Right ventricle myocardium superior (tissue), 1 donor: ENCODE data around the gene CKM. TPM values are rescaled to one million over a fixed set of nuclear protein-coding genes. Genes with fewer than 3 reads are reported as not detected.

ENCODE experiments used
- ATAC-seq: fragments of 200-7000 bp; cut with Tn5 transposase; one replicate; pipeline ENCODE4 v1.9.1; 2020; ENCODE audit warnings: mild to moderate bottlenecking; ENCODE audit not compliant: poor library complexity
- DNase-seq: peaks from one replicate; pipeline ENCODE4 v3.0.0-alpha.2; 2020
- intact Hi-C: fragments of 100-400 bp; cut with DNase I; formaldehyde crosslinking; loops from one replicate; pipeline ENCODE4 v1.11.2; 2022
- total RNA-seq: library from RNA; stranded (reverse); fragmentation: NEBNext Ultra II Directional; extraction: Animal tissue kit (Norgen Biotek cat#: 25700); gene quantifications from one replicate; pipeline ENCODE4 v1.2.1, GENCODE V29; 2021
- donor health status: DM: no; HTN: yes; CAD: no; lungs with severe emphysema.

Gene CKM
- total RNA-seq, 1 donor from 2014 or later = 6,434 TPM

- intact Hi-C loops = no loop called here
- DNase-seq (no peak), ATAC-seq (no peak)
Measured at GRCh38 chr19:45303269-45304060, 19.2 kb downstream of the CKM start.

DNA sequence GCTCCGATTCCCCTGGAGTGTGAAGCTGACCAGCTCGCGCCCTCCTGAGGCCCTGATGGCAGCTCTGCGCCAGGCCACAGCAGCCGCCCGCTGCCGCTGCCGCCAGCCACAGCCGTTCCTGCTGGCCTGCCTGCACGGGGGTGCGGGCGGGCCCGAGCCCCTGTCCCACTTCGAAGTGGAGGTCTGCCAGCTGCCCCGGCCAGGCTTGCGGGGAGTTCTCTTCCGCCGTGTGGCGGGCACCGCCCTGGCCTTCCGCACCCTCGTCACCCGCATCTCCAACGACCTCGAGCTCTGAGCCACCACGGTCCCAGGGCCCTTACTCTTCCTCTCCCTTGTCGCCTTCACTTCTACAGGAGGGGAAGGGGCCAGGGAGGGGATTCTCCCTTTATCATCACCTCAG is 20.3 kb downstream of the CKM start:
- DNase-seq = no peak
- ATAC-seq = no peak
- intact Hi-C loops = no loop called here

GRCh38 chr19:45299719-45300118 is 23.0 kb downstream of the CKM start:
- intact Hi-C loops = no loop called here
- ATAC-seq = no peak
- DNase-seq = no peak

GRCh38 chr19:45298264-45298663 is 24.4 kb downstream of the CKM start:
- intact Hi-C loops = no loop called here
- no peak for DNase-seq
- ATAC-seq = no peak

DNA sequence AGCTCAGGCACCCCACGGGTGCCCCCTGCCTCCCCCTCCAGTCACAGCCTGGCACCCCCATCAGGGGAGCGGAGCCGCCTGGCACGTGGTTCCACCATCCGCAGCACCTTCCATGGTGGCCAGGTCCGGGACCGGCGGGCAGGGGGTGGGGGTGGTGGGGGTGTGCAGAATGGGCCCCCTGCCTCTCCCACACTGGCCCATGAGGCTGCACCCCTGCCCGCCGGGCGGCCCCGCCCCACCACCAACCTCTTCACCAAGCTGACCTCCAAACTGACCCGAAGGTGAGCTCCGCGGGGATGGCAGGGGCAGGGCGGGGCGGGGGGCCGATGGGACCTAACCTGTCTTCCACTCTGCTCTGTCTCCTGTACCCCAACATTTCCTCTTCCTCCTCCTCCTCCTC is 25.0 kb downstream of the CKM start:
- DNase-seq (no peak), ATAC-seq (no peak)
- intact Hi-C loops = no loop called here

- DNase-seq (no peak), ATAC-seq (no peak)
- intact Hi-C loops = no loop called here
Measured at GRCh38 chr19:45296355-45296754, 26.3 kb downstream of the CKM start.

GRCh38 chr19:45295873-45296272 is 26.8 kb downstream of the CKM start:
- intact Hi-C loops = no loop called here
- no peak for DNase-seq
- ATAC-seq = no peak

DNA sequence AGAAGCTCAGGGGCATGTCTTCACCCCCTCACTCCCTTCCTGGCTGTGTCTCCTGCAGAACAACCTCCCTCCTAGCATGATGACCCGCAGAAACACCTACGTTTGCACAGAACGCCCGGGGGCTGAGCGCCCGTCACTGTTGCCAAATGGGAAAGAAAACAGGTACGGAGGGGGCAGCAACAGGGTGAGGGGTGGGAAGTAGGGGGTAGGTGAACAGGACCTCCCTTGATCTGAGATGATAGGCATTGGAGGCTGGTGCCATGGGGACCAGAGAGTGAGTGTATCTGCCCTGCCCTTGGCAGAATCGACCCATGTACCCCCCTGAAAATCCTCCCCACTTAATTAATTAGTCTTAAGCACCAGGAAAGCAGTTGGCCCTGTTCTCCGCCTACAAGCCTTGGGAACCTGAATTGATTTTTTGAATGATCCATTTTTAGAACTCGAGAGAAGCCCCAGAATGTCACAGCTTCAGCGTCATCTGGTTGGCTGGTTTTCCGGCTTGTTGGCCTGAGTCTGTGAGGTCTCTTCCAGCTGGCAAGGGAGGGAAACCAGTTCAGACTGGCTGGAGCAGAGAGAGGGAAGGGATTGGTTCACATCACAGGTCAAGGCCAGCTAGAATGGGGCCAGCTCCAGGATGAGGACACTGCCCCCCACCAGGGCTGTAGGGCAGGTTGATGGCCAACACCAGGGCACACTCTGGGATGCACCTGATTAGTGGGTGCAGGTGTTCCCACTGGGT is 28.2 kb downstream of the CKM start:
- intact Hi-C loops = no loop called here
- DNase-seq (peak; percentile 73), ATAC-seq (peak; percentile 90)

DNA sequence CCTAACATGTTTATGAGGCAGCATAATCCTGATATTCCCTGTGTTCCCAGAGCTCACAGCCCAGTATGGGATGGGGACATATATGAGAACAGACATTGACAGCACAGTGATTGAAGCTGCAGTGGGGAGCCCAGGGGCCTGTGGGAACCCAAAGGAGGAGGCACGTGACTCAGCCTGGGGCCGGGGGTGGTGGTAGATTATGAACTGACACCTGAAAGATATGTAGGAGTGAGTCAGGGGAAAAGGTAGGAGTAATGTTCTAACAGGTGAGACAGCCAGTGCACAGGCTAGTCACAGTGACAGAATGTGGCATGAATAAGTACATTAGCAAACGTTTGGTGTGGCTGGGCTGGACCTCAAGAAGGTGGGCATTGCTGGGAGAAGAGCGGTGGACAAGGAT is 29.0 kb downstream of the CKM start:
- intact Hi-C loops = no loop called here

GRCh38 chr19:45291834-45292233 is 30.8 kb downstream of the CKM start:
- ATAC-seq (no peak), DNase-seq (no peak)
- intact Hi-C loops = no loop called here

More for the DNA sequence above, 29.0 kb downstream of the CKM start:
- no peak for ATAC-seq
- DNase-seq = no peak

DNA sequence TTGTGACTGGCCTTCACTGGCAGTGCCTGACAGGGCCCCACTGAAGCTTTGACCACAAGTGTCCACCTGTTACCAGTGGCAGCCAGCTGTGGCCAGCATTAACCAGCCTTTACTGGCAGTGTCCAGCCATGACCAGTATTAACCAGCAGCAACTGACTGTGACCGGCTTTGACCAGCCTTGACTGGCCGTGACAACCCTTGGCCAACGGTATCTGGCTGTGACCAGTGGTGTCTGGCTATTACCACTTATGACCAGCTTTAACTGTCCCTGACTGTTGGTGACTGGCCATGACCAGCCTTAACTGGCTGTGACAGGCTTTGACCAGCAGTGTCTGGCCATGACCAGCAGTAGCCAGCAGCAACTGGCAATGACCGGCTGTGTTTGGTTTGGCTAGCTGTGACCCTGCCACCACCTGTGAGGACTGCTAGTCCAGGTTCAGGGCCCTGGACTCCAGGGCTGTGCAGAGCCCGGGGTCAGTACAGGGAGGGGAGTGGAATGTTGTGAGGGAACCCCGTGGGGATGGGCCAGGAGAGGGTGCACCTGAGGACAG is 32.2 kb downstream of the CKM start:
- no peak for DNase-seq
- intact Hi-C loops = no loop called here
- ATAC-seq = no peak

- intact Hi-C loops = no loop called here
- no peak for ATAC-seq
Measured at GRCh38 chr19:45283443-45284033, 39.1 kb downstream of the CKM start.

GRCh38 chr19:45280471-45280961 is 42.2 kb downstream of the CKM start:
- no peak for DNase-seq
- ATAC-seq = no peak
- intact Hi-C loops = no loop called here

More at GRCh38 chr19:45283443-45284033, 39.1 kb downstream of the CKM start:
- DNase-seq = no peak

DNA sequence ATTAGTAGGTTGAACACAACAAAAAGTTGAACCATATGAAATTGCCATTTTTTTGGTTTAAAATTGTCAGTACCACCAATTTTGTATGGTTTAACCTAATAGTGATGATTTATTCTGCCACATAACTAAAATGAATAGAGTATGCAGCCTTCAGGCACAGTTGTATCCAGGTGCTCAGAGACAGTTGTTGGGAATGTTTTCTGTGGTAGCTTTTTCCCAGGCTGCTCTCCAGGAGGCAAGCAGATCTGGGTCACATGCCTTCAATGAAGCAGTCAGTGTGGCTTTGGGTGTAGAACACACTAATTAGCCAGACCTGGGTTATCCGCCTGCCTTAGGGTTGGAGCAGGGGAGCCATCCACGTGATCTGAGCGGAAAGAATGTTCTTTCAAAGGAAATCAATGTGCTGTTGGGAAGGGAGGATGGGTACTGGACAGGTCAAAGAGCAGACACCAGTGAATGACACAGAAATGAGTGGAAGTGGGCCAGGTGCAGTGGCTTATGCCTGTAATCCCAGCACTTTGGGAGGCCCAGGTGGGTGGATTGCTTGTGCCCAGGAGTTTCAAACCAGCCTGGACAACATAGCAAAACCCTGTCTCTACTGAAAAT is 43.0 kb downstream of the CKM start:
- intact Hi-C loops = no loop called here
- no peak for ATAC-seq

GRCh38 chr19:45278087-45278486 is 44.6 kb downstream of the CKM start:
- no peak for ATAC-seq
- DNase-seq = no peak
- intact Hi-C loops = no loop called here

More for the DNA sequence above, 43.0 kb downstream of the CKM start:
- no peak for DNase-seq

DNA sequence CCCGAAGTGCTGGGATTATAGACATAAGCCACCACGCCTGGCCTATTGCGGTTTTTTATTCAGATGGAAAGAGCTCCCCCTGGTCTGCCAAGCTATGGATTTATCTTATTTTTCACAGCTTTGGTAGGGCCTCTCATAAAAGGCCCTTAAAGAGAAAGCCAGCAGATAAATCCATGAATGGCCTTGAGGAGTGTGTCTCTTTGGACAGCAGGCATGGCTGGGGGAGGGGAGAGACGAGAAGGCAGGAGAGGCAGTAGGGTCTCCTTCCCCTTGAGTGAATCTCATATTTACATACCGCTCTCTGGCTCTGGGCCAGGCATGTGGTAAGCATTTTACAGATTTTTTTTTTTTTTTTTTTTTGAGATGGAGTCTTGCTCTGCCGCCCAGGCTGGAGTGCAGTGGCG is 46.4 kb downstream of the CKM start:
- intact Hi-C loops = no loop called here
- no peak for ATAC-seq
- no peak for DNase-seq

DNA sequence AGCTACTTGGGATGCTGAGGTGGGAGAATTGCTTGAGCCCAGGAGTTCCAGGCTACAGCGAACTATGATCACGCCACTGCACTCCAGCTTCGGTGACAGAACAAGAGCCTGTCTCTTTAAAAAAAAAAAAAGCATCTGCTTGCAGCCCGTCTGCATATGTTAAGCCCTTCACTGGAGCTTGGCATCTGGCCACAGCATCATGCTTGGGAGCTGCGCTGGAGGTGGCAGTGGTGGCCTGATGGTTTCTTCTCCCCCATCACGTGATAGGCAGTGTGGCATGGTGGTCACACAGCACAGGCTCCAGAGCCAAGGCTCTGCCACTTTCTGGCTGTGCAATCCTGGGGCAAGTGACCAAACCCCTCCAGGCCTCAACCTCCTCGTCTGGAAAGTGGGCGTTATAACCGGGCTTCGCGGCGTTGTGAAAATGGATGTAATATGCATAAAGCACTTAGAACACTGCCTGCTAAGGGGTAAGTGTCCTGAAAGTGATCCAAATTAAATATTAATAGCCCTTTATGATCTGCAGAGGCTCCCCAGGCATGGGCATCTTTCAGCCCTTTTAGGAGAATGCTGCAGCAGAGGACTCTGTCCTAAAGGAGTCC is 47.2 kb downstream of the CKM start:
- intact Hi-C loops = no loop called here
- ATAC-seq (no peak), DNase-seq (no peak)

- no peak for DNase-seq
- intact Hi-C loops = no loop called here
- no peak for ATAC-seq
Measured at GRCh38 chr19:45273521-45273855, 49.2 kb downstream of the CKM start.

- ATAC-seq (no peak), DNase-seq (no peak)
- intact Hi-C loops = no loop called here
Measured at GRCh38 chr19:45271735-45272108, 51.0 kb downstream of the CKM start.
